Sigmoid colon (tissue), 3 donors: Measurements from ENCODE around the gene PCYOX1L.

Source experiments
- CTCF ChIP-seq, 4 experiments: fragments of 450-650 bp in 3 of 4; fragments of 200-600 bp in 1 of 4; IDR thresholded peaks; one replicate each; pipeline ENCODE4 v1.5.1; 2016 to 2019; ENCODE audit warnings: antibody characterized with exemption in 4 of 4, mild to moderate bottlenecking in 3 of 4, moderate library complexity in 2 of 4
- POLR2A ChIP-seq, 2 donors: fragments of 450-650 bp; IDR thresholded peaks; one replicate each; pipeline ENCODE4 v1.6.1; 2016; ENCODE audit warnings: antibody characterized with exemption in 2 of 2, mild to moderate bottlenecking in 2 of 2, moderate library complexity in 2 of 2

GRCh38 chr5:149372932-149373331 is 15.1 kb downstream of the PCYOX1L start:
- TF ChIP-seq CTCF (IDR thresholded peaks at IDR 0.05) (no peak), POLR2A (IDR thresholded peaks at IDR 0.05) (no peak)
